ENCODE measurements around the gene DNAJC5. TPM values are rescaled to one million over a fixed set of nuclear protein-coding genes. Genes with fewer than 3 reads are reported as not detected.

The DNAJC5 gene
- total and polyA plus RNA-seq, 9 of the 15 experiments (the other 6 are each of a cell fraction or from before 2014, with no cell fraction given) = 0.95 to 42.8 (median 23.4) TPM

DNA sequence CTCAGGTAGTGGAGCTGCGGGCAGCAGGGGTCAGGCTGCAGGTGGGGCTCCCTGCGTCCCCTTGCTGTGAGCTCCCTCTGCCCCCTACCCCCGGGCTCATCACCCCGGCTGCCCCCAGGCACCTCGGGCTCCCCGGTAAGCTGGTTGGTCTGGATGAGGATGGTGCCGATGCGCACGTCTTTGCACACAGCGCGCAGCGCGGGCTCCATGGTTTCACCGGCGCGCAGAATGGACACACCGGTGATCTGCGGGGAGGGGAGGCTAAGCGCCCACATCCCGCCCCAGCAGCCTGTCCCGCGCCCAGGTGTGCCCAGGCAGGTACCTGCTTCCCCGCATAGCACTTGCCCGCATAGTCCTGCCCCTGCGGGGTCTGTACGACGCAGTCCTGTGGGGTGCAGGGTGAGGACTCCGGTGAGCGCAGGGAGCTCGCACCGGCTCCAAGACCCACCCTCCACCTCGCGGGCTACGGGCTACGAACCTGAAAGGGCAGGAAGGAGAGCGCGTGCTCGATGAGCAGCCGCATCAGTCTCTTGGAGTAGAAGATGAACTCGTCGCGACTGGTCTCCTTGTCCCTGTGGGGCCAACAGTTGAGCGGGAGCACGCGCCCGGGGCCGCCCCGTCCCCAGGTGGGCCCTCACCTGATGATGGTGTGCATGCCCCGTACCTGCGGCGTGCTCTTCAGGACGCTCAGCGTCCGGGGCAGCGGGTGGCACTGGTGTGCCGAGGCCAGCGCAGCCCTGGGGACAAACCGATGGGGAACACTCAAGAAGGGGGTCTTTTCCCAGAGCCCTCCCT, 45.7 kb downstream of the DNAJC5 start:
- Histone ChIP-seq H3K27me3 (ENCODE audit: control insufficient read depth in 2 of 2, insufficient read depth in 2 of 2, low read length in 2 of 2) (no peaks in the 10 kb centered on the region), H3K4me3 (no peak overlapping the region), H3K9me3 (replicated peaks; ENCODE audit: control insufficient read depth, insufficient read depth, low read depth, low read length) (no peaks in the 10 kb centered on the region; the same call in 1 of the 2 replicates), H2AFZ (ENCODE audit: low read depth, low read length) (no peak overlapping the region), H3K27ac (ENCODE audit: extremely low read depth, low read depth, low read length) (no peak overlapping the region; the same call in 2 of the 3 replicates), H3K4me2 (ENCODE audit: insufficient read depth, low read length) (no peak overlapping the region), H3K4me1 (replicated peaks in 1 of 2; ENCODE audit: control insufficient read depth in 2 of 2, insufficient read depth in 2 of 2, low read length in 2 of 2) (peaks cover 8 to 64% of the 10 kb centered on the region in 2 experiments; a peak in 3 of 5 replicates), H3K79me2 (ENCODE audit: control insufficient read depth, insufficient read depth, low read length) (peaks cover 14% of the 10 kb centered on the region), H3K9ac (ENCODE audit: insufficient read depth in 1 of 2, low read depth in 2 of 2, low read length in 2 of 2) (peak overlapping the region in 1 of 2 experiments; percentile 86; a peak in 1 of 4 replicates), H4K20me1 (replicated peaks; ENCODE audit: control insufficient read depth, insufficient read depth, low read length) (peaks cover 21% of the 10 kb centered on the region), H3K9me1 (ENCODE audit: control insufficient read depth, insufficient read depth, low read length) (peaks cover 5% of the 10 kb centered on the region), H3K36me3 (ENCODE audit: control insufficient read depth, insufficient read depth, low read length) (peaks cover 77% of the 10 kb centered on the region; the same call in 2 of the 3 replicates)
- no peak for TF ChIP-seq ERF (CRISPR knock-in tag; IDR thresholded peaks at IDR 0.05)
- peak; percentile 20; the same call in 1 of the 2 replicates for TF ChIP-seq ZBTB33 (CRISPR knock-in tag; IDR thresholded peaks at IDR 0.05)
- TF ChIP-seq FIP1L1 (IDR thresholded peaks at IDR 0.05; ENCODE audit: low read depth, low read length, poor library complexity, severe bottlenecking) = peak; percentile 38
- 0 out of 2 replicates have a peak, but pooled peaks have one; percentile 10 for TF ChIP-seq RBFOX2 (IDR thresholded peaks at IDR 0.05; ENCODE audit: low read depth, low read length)
- TF ChIP-seq POLR2G (IDR thresholded peaks at IDR 0.05; ENCODE audit: low read depth, low read length) = peak; percentile 68
- peak; percentile 3; the same call in 1 of the 2 replicates for TF ChIP-seq POLR2A (conservative IDR thresholded peaks at IDR 0.05)
- TF ChIP-seq STAT6 (CRISPR knock-in tag; IDR thresholded peaks at IDR 0.05) = no peak
- TF ChIP-seq BRD9 (IDR thresholded peaks at IDR 0.05; ENCODE audit: low read depth, partially characterized antibody) = no peak
- TF ChIP-seq PTBP1 (IDR thresholded peaks at IDR 0.05; ENCODE audit: low read depth, low read length) = no peak
- TF ChIP-seq RBM22 (IDR thresholded peaks at IDR 0.05; ENCODE audit: low read depth, low read length, poor library complexity, severe bottlenecking) = peak; percentile 57
- no peak for DNase-seq (ENCODE audit: extremely low read depth in 1 of 4, low spot score in 3 of 4)
- intact Hi-C loops (cut with micrococcal nuclease) = no loop called here
- in situ Hi-C loops (cut with MboI) = no loop called here
- ATAC-seq = no peak
- CTCF ChIA-PET (ENCODE audit: low intra/inter-chr PET ratio) = no interaction called here
- FAIRE-seq = no peak
- 97% methylated on average over 24 of the region's 58 CpGs for WGBS (ENCODE audit: insufficient coverage, low coverage, missing lambda C conversion rate)
- BruUV-seq (replicated peaks) = no TSS peak
- POLR2A ChIA-PET = interaction anchor here (0.5 to 1.2 kb wide), 2 partner anchors 16 to 248 kb away, joined by 3 to 4 read pairs; partner anchors contain the start of gene UCKL1
